ENCODE data around the gene C14orf180. TPM values are rescaled to one million over a fixed set of nuclear protein-coding genes. Genes with fewer than 3 reads are reported as not detected.
"Not testable (repeated sequence)": the region's sequence is repeated elsewhere in the genome, so short reads cannot be mapped to it uniquely, and the experiment has no call there.

C14orf180 gene
- total and polyA plus RNA-seq, 4 donors, result 0.12 to 0.48 (median 0.30) TPM

- Histone ChIP-seq H3K4me3 (no peak overlapping the region), H3K9ac (ENCODE audit: insufficient read depth in 1 of 2, low read length in 2 of 2) (no peak overlapping the region), H3K9me3 (ENCODE audit: control insufficient read depth in 4 of 4, insufficient read depth in 3 of 4, low read length in 3 of 4) (no peaks in the 10 kb centered on the region), H3K4me1 (ENCODE audit: control insufficient read depth in 5 of 5, insufficient read depth in 5 of 5, low read length in 5 of 5) (peaks cover 0 to 5% (median 0%) of the 10 kb centered on the region in 5 donors), H3K27me3 (ENCODE audit: control insufficient read depth in 3 of 3, insufficient read depth in 3 of 3, low read length in 2 of 3) (peaks cover 0 to 15% (median 0%) of the 10 kb centered on the region in 3 donors), H3K36me3 (ENCODE audit: control insufficient read depth in 4 of 4, insufficient read depth in 4 of 4, low read length in 4 of 4) (no peaks in the 10 kb centered on the region), H3K27ac (ENCODE audit: low read depth in 1 of 2, low read length in 1 of 2) (no peak overlapping the region)
- ATAC-seq (ENCODE audit: insufficient read depth, low FRiP score), result no peak
- DNase-seq, result no peak
- no peak for TF ChIP-seq CTCF (IDR thresholded peaks at IDR 0.05; ENCODE audit: control extremely low read depth, extremely low read depth)
- 82 to 85% methylated on average over 13 to 14 of the region's 14 CpGs for WGBS, 2 donors
Measured at GRCh38 chr14:104635717-104636116, 56.2 kb downstream of the C14orf180 start.

GRCh38 chr14:104636131-104636530 lies 56.6 kb downstream of the C14orf180 start:
- ATAC-seq (ENCODE audit: insufficient read depth, low FRiP score), result no peak
- TF ChIP-seq CTCF (IDR thresholded peaks at IDR 0.05; ENCODE audit: control extremely low read depth, extremely low read depth), result no peak
- H3K4me1 ChIP-seq (ENCODE audit: control insufficient read depth in 5 of 5, insufficient read depth in 5 of 5, low read length in 5 of 5), result peaks cover 0 to 5% (median 0%) of the 10 kb centered on the region in 5 donors
- no peak for DNase-seq
- H3K27me3 ChIP-seq (ENCODE audit: control insufficient read depth in 3 of 3, insufficient read depth in 3 of 3, low read length in 2 of 3), result peaks cover 0 to 15% (median 0%) of the 10 kb centered on the region in 3 donors
- H3K27ac ChIP-seq (ENCODE audit: low read depth in 1 of 2, low read length in 1 of 2), result no peak overlapping the region
- no peaks in the 10 kb centered on the region for H3K9me3 ChIP-seq (ENCODE audit: control insufficient read depth in 4 of 4, insufficient read depth in 3 of 4, low read length in 3 of 4)
- 82 to 90% methylated on average over 11 of the region's 11 CpGs for whole genome bisulfite sequencing, 2 donors
- H3K36me3 ChIP-seq (ENCODE audit: control insufficient read depth in 4 of 4, insufficient read depth in 4 of 4, low read length in 4 of 4), result no peaks in the 10 kb centered on the region
- H3K9ac ChIP-seq (ENCODE audit: insufficient read depth in 1 of 2, low read length in 2 of 2), result no peak overlapping the region
- no peak overlapping the region for H3K4me3 ChIP-seq

- not testable (repeated sequence) for ATAC-seq (ENCODE audit: insufficient read depth, low FRiP score); H3K9ac ChIP-seq (ENCODE audit: insufficient read depth in 1 of 2, low read length in 2 of 2); H3K9me3 ChIP-seq (ENCODE audit: control insufficient read depth in 4 of 4, insufficient read depth in 3 of 4, low read length in 3 of 4); H3K27ac ChIP-seq (ENCODE audit: low read depth in 1 of 2, low read length in 1 of 2); DNase-seq; H3K4me3 ChIP-seq; H3K4me1 ChIP-seq (ENCODE audit: control insufficient read depth in 5 of 5, insufficient read depth in 5 of 5, low read length in 5 of 5); H3K36me3 ChIP-seq (ENCODE audit: control insufficient read depth in 4 of 4, insufficient read depth in 4 of 4, low read length in 4 of 4)
- 87 to 95% methylated on average over 30 to 39 of the region's 39 CpGs for WGBS, 2 donors
- H3K27me3 ChIP-seq (ENCODE audit: control insufficient read depth in 3 of 3, insufficient read depth in 3 of 3, low read length in 2 of 3), result peaks cover 0 to 15% (median 0%) of the 10 kb centered on the region in 3 donors
Measured at GRCh38 chr14:104636846-104637545, 57.4 kb downstream of the C14orf180 start.

- no peak overlapping the region for H3K4me3 ChIP-seq
- peaks cover 0 to 5% (median 0%) of the 10 kb centered on the region in 5 donors for H3K4me1 ChIP-seq (ENCODE audit: control insufficient read depth in 5 of 5, insufficient read depth in 5 of 5, low read length in 5 of 5)
- H3K27me3 ChIP-seq (ENCODE audit: control insufficient read depth in 3 of 3, insufficient read depth in 3 of 3, low read length in 2 of 3), result peaks cover 0 to 13% (median 0%) of the 10 kb centered on the region in 3 donors
- no peak overlapping the region for H3K27ac ChIP-seq (ENCODE audit: low read depth in 1 of 2, low read length in 1 of 2)
- no peak for TF ChIP-seq CTCF (IDR thresholded peaks at IDR 0.05; ENCODE audit: control extremely low read depth, extremely low read depth)
- DNase-seq, result no peak
- H3K9me3 ChIP-seq (ENCODE audit: control insufficient read depth in 4 of 4, insufficient read depth in 3 of 4, low read length in 3 of 4), result no peaks in the 10 kb centered on the region
- no peak for ATAC-seq (ENCODE audit: insufficient read depth, low FRiP score)
- H3K36me3 ChIP-seq (ENCODE audit: control insufficient read depth in 4 of 4, insufficient read depth in 4 of 4, low read length in 4 of 4), result no peaks in the 10 kb centered on the region
- 76 to 90% methylated on average over 5 of the region's 5 CpGs for WGBS, 2 donors
- H3K9ac ChIP-seq (ENCODE audit: insufficient read depth in 1 of 2, low read length in 2 of 2), result no peak overlapping the region
Measured at GRCh38 chr14:104637546-104638003, 58.0 kb downstream of the C14orf180 start.

Measured in lung (tissue), 12 donors.